ENCODE data around the gene KLHL8.

KLHL8 gene

DNA sequence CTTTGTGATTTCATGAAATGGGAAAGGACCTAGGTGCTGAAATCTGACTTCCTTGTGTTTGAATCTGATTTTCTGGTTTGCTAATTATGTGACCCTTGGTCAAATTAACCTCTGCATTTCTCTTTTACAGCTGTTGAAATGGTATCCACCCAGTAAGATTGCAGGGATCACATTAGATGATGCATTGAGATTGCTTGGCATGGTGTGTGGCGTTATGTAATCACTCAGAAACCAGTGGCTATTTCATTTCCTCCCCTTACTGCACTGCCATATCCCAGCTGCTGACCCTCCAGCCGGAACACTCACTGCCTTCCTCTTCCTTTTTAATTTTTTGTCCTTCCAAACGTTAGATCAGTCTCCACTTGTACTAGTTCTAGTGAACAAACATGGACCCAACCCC lies 79.0 kb downstream of the KLHL8 start:
- no peak overlapping the region for H3K4me3 ChIP-seq (ENCODE audit: low read length)
- no peak for DNase-seq (ENCODE audit: low read depth)
- TF ChIP-seq, protein P1, sequence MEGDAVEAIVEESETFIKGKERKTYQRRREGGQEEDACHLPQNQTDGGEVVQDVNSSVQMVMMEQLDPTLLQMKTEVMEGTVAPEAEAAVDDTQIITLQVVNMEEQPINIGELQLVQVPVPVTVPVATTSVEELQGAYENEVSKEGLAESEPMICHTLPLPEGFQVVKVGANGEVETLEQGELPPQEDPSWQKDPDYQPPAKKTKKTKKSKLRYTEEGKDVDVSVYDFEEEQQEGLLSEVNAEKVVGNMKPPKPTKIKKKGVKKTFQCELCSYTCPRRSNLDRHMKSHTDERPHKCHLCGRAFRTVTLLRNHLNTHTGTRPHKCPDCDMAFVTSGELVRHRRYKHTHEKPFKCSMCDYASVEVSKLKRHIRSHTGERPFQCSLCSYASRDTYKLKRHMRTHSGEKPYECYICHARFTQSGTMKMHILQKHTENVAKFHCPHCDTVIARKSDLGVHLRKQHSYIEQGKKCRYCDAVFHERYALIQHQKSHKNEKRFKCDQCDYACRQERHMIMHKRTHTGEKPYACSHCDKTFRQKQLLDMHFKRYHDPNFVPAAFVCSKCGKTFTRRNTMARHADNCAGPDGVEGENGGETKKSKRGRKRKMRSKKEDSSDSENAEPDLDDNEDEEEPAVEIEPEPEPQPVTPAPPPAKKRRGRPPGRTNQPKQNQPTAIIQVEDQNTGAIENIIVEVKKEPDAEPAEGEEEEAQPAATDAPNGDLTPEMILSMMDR (IDR thresholded peaks at IDR 0.05; ENCODE audit: insufficient read depth, low read depth, low read length, missing control alignments) = no peak

DNA sequence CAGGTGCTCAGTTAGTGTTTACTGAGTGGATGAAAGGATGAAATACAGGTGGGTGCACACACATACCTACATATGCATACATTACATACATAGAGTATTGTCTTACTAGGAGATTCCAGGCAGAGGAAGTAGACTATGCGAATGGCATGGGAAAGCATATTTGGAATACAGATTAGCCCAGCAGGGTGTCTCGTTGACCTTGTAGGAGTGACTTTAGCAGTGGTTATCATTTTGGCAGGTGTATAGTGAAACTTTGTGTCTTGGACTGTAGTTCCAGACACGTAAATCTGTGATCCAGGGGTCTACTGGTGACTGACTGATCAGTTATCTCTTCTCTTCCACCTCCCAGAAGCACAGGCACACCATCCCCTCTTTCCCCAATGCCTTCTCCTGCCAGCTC lies 86.3 kb downstream of the KLHL8 start:
- no peak for DNase-seq (ENCODE audit: low read depth)
- H3K4me3 ChIP-seq (ENCODE audit: low read length) = no peak overlapping the region
- TF ChIP-seq, protein P1 (IDR thresholded peaks at IDR 0.05; ENCODE audit: insufficient read depth, low read depth, low read length, missing control alignments) = no peak

DNA sequence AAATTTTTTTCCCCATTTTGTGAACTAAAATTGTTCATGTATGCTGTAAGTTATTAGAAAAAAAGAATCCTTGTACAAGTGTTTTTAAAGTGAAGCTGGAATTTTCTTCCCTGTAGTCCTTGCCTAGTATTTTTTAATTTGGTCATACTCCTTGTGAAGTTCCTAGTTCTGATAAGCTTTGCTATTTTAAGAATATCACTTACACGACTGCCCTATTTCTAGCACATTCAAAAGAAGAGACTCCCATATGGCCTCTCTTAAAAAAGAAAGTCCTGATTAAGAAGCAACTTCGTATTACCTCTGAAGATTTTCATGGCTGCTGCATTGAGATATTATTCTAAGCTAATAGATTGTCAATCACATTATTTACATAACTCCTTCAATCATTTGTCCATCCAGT lies 87.2 kb downstream of the KLHL8 start:
- no peak overlapping the region for H3K4me3 ChIP-seq (ENCODE audit: low read length)
- DNase-seq (ENCODE audit: low read depth) = no peak
- TF ChIP-seq, protein P1 (IDR thresholded peaks at IDR 0.05; ENCODE audit: insufficient read depth, low read depth, low read length, missing control alignments) = no peak

DNA sequence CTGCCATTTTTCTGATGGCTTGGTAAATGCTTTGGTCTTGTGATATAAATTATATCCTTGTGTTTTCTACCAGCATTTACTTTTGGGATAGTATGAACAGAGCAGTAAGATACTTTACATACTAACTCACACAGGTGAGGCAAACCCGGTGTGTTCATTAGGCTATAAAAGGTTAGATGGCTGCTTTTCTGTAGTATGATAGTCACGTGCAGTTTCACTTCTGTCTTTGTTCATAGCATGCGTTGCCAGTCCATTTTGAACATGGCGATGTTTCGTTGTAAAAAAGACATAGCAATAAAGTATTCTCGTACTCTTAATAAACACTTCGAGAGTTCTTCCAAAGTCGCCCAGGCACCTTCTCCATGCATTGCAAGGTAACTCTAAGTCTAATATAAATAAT lies 88.4 kb downstream of the KLHL8 start:
- DNase-seq (ENCODE audit: low read depth) = no peak
- TF ChIP-seq, protein P1 (IDR thresholded peaks at IDR 0.05; ENCODE audit: insufficient read depth, low read depth, low read length, missing control alignments) = no peak
- no peak overlapping the region for H3K4me3 ChIP-seq (ENCODE audit: low read length)

DNA sequence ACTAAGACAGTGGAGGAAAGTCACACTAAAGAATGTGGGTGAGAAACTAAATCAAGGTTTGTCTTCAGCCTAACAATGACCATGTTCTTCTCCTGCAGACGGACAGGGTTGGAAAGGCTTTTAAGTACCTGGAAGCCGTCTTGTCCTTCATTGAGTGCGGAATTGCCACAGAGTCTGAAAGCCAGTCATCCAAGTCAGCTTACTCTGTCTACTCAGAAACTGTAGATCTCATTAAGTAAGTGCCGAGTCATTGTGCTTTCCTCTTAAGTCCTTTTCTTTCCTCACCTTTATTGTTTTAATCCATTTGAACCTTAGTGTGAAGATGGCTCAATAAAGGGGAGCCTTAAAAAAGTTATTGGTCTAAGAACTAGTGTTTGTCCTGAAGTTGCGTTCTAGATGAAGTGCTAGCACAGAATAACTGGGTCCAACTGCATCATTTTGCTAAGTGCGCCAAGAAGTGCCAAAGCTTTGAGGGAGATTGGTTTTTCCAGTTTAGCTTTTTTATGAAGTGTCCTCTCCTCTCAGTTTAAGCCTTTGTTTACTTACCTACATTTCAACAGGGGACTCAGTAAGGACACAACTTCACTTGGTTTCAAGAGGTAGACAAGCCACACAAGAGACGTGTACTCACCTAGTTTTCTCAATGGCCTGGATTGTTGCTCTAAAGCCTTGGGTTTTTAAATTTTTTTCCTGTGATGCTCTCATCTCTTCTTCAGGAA lies 89.3 kb downstream of the KLHL8 start:
- TF ChIP-seq, protein P1 (IDR thresholded peaks at IDR 0.05; ENCODE audit: insufficient read depth, low read depth, low read length, missing control alignments) = no peak
- H3K4me3 ChIP-seq (ENCODE audit: low read length) = no peak overlapping the region
- DNase-seq (ENCODE audit: low read depth) = peak; percentile 10

DNA sequence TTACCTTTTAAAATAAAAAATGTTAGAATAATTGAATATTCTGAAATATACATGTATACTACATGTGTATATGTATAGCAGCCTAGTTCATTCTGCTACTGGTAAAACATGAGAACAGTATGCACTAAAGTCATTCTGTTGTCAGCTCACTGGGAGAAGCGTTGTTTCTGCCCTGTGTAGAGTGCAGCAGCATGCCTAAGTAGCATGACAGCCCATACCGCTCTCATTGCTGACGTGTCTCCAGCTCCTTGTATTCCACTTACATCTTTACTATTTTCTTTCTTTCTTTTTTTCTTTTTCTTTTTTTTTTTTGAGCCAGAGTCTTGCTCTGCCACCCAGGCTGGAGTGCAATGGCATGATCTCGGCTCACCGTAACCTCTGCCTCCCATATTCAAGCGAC lies 90.7 kb downstream of the KLHL8 start:
- H3K4me3 ChIP-seq (ENCODE audit: low read length) = no peak overlapping the region
- DNase-seq (ENCODE audit: low read depth) = no peak
- TF ChIP-seq, protein P1 (IDR thresholded peaks at IDR 0.05; ENCODE audit: insufficient read depth, low read depth, low read length, missing control alignments) = no peak
